GM23338 (cell line): ENCODE measurements around the gene OR6P1. TPM values are rescaled to one million over a fixed set of nuclear protein-coding genes. Genes with fewer than 3 reads are reported as not detected.

Experiments
- ATAC-seq: fragments of 200-7000 bp; cut with Tn5 transposase; 3 replicates; pipeline ENCODE4 v1.9.1; 2020
- DNase-seq: peaks from one replicate; pipeline ENCODE4 v3.0.0-alpha.2; 2015; ENCODE audit warnings: low spot score
- H2AFZ ChIP-seq: fragments of 200-600 bp; sonication (generic); 2 replicates; pipeline ENCODE4 v1.8.0; 2016; ENCODE audit warnings: antibody characterized with exemption, mild to moderate bottlenecking, moderate library complexity
- H3F3A ChIP-seq: fragments of 200-600 bp; sonication (generic); replicated peaks from 2 replicates; pipeline ENCODE4 v1.8.0; 2017; ENCODE audit warnings: antibody characterized with exemption, mixed run types, low read depth
- H3K27ac ChIP-seq: fragments of 200-600 bp; sonication (generic); 2 replicates; pipeline ENCODE4 v1.6.1; 2016; ENCODE audit warnings: low read depth
- H3K27me3 ChIP-seq: fragments of 200-600 bp; sonication (generic); 2 replicates; pipeline ENCODE4 v1.8.0; 2016; ENCODE audit warnings: mild to moderate bottlenecking, mixed run types, moderate library complexity; ENCODE audit not compliant: insufficient read depth
- H3K36me3 ChIP-seq: fragments of 200-600 bp; sonication (generic); 2 replicates; pipeline ENCODE4 v1.8.0; 2016; ENCODE audit warnings: mild to moderate bottlenecking; ENCODE audit not compliant: insufficient read depth
- H3K4me1 ChIP-seq: fragments of 200-600 bp; sonication (generic); 2 replicates; pipeline ENCODE4 v1.8.0; 2016; ENCODE audit warnings: mild to moderate bottlenecking, moderate library complexity; ENCODE audit not compliant: insufficient read depth
- H3K4me2 ChIP-seq: fragments of 200-600 bp; sonication (generic); 2 replicates; pipeline ENCODE4 v1.7.1; 2017; ENCODE audit warnings: mixed run types
- H3K4me3 ChIP-seq: fragments of 200-600 bp; sonication (generic); 2 replicates; pipeline ENCODE4 v1.6.1; 2016; ENCODE audit warnings: mixed run types
- H3K79me2 ChIP-seq: fragments of 200-600 bp; sonication (generic); replicated peaks from 2 replicates; pipeline ENCODE4 v1.8.0; 2017; ENCODE audit warnings: mild to moderate bottlenecking; ENCODE audit not compliant: insufficient read depth
- H3K9me2 ChIP-seq: fragments of 200-600 bp; sonication (generic); 2 replicates; pipeline ENCODE4 v1.8.0; 2017; ENCODE audit not compliant: insufficient read depth
- H4K20me1 ChIP-seq: fragments of 200-600 bp; sonication (generic); replicated peaks from 2 replicates; pipeline ENCODE4 v1.8.0; 2017; ENCODE audit warnings: mild to moderate bottlenecking; ENCODE audit not compliant: insufficient read depth
- H3K27ac Mint-ChIP-seq: 2 replicates; pipeline ENCODE4 v1.8.0; 2020; ENCODE audit warnings: inconsistent platforms, mild to moderate bottlenecking, moderate library complexity, mixed read lengths
- H3K27me3 Mint-ChIP-seq: 3 replicates; pipeline ENCODE4 v1.8.0; 2022; ENCODE audit warnings: low read depth, mild to moderate bottlenecking, moderate library complexity, mixed read lengths, inconsistent platforms; ENCODE audit not compliant: insufficient read depth, poor library complexity
- H3K36me3 Mint-ChIP-seq: 3 replicates; pipeline ENCODE4 v1.8.0; 2021; ENCODE audit warnings: low read depth, mild to moderate bottlenecking, inconsistent platforms, moderate library complexity, mixed read lengths
- H3K4me1 Mint-ChIP-seq: 3 replicates; pipeline ENCODE4 v1.8.0; 2020; ENCODE audit warnings: mild to moderate bottlenecking, inconsistent platforms, mixed read lengths
- H3K4me3 Mint-ChIP-seq: 3 replicates; pipeline ENCODE4 v1.8.0; 2021; ENCODE audit warnings: moderate library complexity, mild to moderate bottlenecking, inconsistent platforms, mixed read lengths
- H3K9me3 Mint-ChIP-seq: 3 replicates; pipeline ENCODE4 v1.8.0; 2020; ENCODE audit warnings: moderate library complexity, mild to moderate bottlenecking, inconsistent platforms, mixed read lengths
- ETS1 ChIP-seq: IDR thresholded peaks from 2 replicates; pipeline ENCODE4 v1.6.1; 2016; ENCODE audit warnings: antibody characterized with exemption
- NANOG ChIP-seq: IDR thresholded peaks from 2 replicates; pipeline ENCODE4 v1.6.1; 2016; ENCODE audit warnings: antibody characterized with exemption, borderline replicate concordance
- ZNF331 ChIP-seq: fragments of 250-450 bp; sonication (Bioruptor Pico); IDR thresholded peaks from 2 replicates; pipeline ENCODE4 v1.5.0; 2020; ENCODE audit warnings: low read depth, mild to moderate bottlenecking, moderate library complexity
- ZNF462 ChIP-seq: fragments of 250-450 bp; sonication (Bioruptor Pico); IDR thresholded peaks from 2 replicates; pipeline ENCODE4 v1.5.0; 2020; ENCODE audit warnings: mild to moderate bottlenecking, moderate library complexity
- polyA plus RNA-seq: library from polyadenylated mRNA; unstranded; fragments of >200 nt; fragmentation: Nextera tagmentation; extraction: Ambion mirVana; gene quantifications from 2 replicates; pipeline ENCODE4 v1.2.1, GENCODE V29; 2016
- total RNA-seq: library from RNA; depleted of rRNA; stranded (reverse); fragments of >200 nt; shearing (Covaris generic); gene quantifications from 2 replicates; pipeline ENCODE4 v1.2.3, GENCODE V29; 2014; rRNA removed

Gene OR6P1
- total and polyA plus RNA-seq, 2 experiments from 2014 or later = not detected

GRCh38 chr1:158516966-158517365 lies 53.4 kb downstream of the OR6P1 start:
- no peaks in the 10 kb centered on the region for H3K9me3 Mint-ChIP-seq
- Histone ChIP-seq H3F3A (no peaks in the 10 kb centered on the region), H3K4me1 (peaks cover 19% of the 10 kb centered on the region), H3K79me2 (no peaks in the 10 kb centered on the region), H3K4me2 (no peak overlapping the region), H3K27me3 (no peaks in the 10 kb centered on the region), H4K20me1 (no peaks in the 10 kb centered on the region), H3K36me3 (no peaks in the 10 kb centered on the region), H3K4me3 (no peak overlapping the region), H3K9me2 (peaks cover 12% of the 10 kb centered on the region), H3K27ac (no peak overlapping the region), H2AFZ (no peak overlapping the region)
- no peak overlapping the region for H3K27ac Mint-ChIP-seq
- H3K36me3 Mint-ChIP-seq = no peaks in the 10 kb centered on the region
- peaks cover 12% of the 10 kb centered on the region for H3K4me1 Mint-ChIP-seq
- DNase-seq = no peak
- H3K4me3 Mint-ChIP-seq = no peak overlapping the region
- TF ChIP-seq ZNF331 (CRISPR knock-in tag) = no peak
- TF ChIP-seq ZNF462 (CRISPR knock-in tag) = no peak
- TF ChIP-seq NANOG = no peak
- TF ChIP-seq ETS1 = no peak
- H3K27me3 Mint-ChIP-seq = no peaks in the 10 kb centered on the region
- ATAC-seq = no peak

Other genes starting within 250 kb of the OR6P1 start
- not detected in 2 replicates for gene CD1B, start 239.0 kb downstream of the OR6P1 start, total RNA-seq
- not detected in 2 replicates for gene CD1B, start 239.0 kb downstream of the OR6P1 start, polyA plus RNA-seq
- not detected in 2 replicates for gene CD1E, start 216.7 kb downstream of the OR6P1 start, total RNA-seq
- not detected in 2 replicates for gene CD1E, start 216.7 kb downstream of the OR6P1 start, polyA plus RNA-seq
- gene OR10T2, start 171.1 kb downstream of the OR6P1 start, total RNA-seq = not detected in 2 replicates
- not detected in 2 replicates for gene OR10T2, start 171.1 kb downstream of the OR6P1 start, polyA plus RNA-seq
- gene OR10K2, start 144.3 kb downstream of the OR6P1 start, total RNA-seq = not detected in 2 replicates
- gene OR10K2, start 144.3 kb downstream of the OR6P1 start, polyA plus RNA-seq = not detected in 2 replicates
- not detected in 2 replicates for gene OR10K1, start 108.7 kb downstream of the OR6P1 start, total RNA-seq
- gene OR10K1, start 108.7 kb downstream of the OR6P1 start, polyA plus RNA-seq = not detected in 2 replicates
- gene OR10R2, start 98.4 kb downstream of the OR6P1 start, total RNA-seq = not detected in 2 replicates
- gene OR10R2, start 98.4 kb downstream of the OR6P1 start, polyA plus RNA-seq = not detected in 2 replicates
- not detected in 2 replicates for gene OR6Y1, start 16.2 kb downstream of the OR6P1 start, total RNA-seq
- gene OR6Y1, start 16.2 kb downstream of the OR6P1 start, polyA plus RNA-seq = not detected in 2 replicates
- gene OR10X1, start 9.3 kb upstream of the OR6P1 start, total RNA-seq = not detected in 2 replicates
- not detected in 2 replicates for gene OR10X1, start 9.3 kb upstream of the OR6P1 start, polyA plus RNA-seq
- not detected in 2 replicates for gene OR10Z1, start 34.7 kb upstream of the OR6P1 start, total RNA-seq
- gene OR10Z1, start 34.7 kb upstream of the OR6P1 start, polyA plus RNA-seq = not detected in 2 replicates
- gene SPTA1, start 116.1 kb upstream of the OR6P1 start, total RNA-seq = not detected in 2 replicates
- gene SPTA1, start 116.1 kb upstream of the OR6P1 start, polyA plus RNA-seq = not detected in 2 replicates
- not detected in 2 replicates for gene OR6K2, start 130.1 kb upstream of the OR6P1 start, total RNA-seq
- gene OR6K2, start 130.1 kb upstream of the OR6P1 start, polyA plus RNA-seq = not detected in 2 replicates
- not detected in 2 replicates for gene OR6K3, start 150.1 kb upstream of the OR6P1 start, total RNA-seq
- gene OR6K3, start 150.1 kb upstream of the OR6P1 start, polyA plus RNA-seq = not detected in 2 replicates
- not detected in 2 replicates for gene OR6K6, start 184.1 kb upstream of the OR6P1 start, total RNA-seq
- not detected in 2 replicates for gene OR6K6, start 184.1 kb upstream of the OR6P1 start, polyA plus RNA-seq
- gene OR6N1, start 201.6 kb upstream of the OR6P1 start, total RNA-seq = not detected in 2 replicates
- gene OR6N1, start 201.6 kb upstream of the OR6P1 start, polyA plus RNA-seq = not detected in 2 replicates
- gene OR6N2, start 210.6 kb upstream of the OR6P1 start, total RNA-seq = not detected in 2 replicates
- gene OR6N2, start 210.6 kb upstream of the OR6P1 start, polyA plus RNA-seq = not detected in 2 replicates